ENCODE results near the gene YKT6.
A peak's percentile ranks its signal among the peaks of the same experiment; 100 is the strongest.
"Not testable (repeated sequence)": the region's sequence is repeated elsewhere in the genome, so short reads cannot be mapped to it uniquely, and the experiment has no call there.

Gene YKT6

DNA sequence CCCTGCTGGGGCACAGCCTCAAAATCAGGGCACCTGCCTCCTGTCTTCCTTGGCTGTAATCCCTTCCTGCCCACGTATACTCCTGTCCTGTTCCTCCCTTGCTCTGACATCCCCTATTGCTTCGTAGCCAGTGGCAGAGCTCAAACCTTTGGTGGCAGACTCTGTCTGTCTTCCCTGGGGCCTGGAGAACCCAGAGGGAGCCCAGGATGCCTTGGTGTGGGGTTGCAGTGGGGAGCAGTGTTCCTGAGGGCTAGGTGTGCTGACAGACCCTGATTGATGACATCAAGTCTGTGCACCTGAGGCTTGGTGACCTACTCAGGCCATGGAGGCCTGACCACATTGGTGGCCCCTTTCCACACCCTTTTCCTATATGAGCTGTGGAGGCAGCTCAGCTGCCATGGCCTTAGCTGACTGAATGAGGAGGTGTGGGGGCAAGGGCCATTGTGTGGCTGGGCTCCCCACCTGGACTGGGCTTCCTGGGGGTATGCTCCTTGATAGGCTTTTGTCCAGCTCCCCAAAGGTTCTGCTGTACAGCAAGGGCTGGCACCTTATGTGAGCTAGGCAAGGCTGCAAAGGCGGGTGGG, 6.1 kb upstream of the YKT6 start:
- DNase-seq (ENCODE audit: low read depth): no peak
- no peak overlapping the region for H3K4me3 ChIP-seq (ENCODE audit: low read length)
- TF ChIP-seq, protein P1, sequence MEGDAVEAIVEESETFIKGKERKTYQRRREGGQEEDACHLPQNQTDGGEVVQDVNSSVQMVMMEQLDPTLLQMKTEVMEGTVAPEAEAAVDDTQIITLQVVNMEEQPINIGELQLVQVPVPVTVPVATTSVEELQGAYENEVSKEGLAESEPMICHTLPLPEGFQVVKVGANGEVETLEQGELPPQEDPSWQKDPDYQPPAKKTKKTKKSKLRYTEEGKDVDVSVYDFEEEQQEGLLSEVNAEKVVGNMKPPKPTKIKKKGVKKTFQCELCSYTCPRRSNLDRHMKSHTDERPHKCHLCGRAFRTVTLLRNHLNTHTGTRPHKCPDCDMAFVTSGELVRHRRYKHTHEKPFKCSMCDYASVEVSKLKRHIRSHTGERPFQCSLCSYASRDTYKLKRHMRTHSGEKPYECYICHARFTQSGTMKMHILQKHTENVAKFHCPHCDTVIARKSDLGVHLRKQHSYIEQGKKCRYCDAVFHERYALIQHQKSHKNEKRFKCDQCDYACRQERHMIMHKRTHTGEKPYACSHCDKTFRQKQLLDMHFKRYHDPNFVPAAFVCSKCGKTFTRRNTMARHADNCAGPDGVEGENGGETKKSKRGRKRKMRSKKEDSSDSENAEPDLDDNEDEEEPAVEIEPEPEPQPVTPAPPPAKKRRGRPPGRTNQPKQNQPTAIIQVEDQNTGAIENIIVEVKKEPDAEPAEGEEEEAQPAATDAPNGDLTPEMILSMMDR (IDR thresholded peaks at IDR 0.05; ENCODE audit: insufficient read depth, low read depth, low read length, missing control alignments): no peak

DNA sequence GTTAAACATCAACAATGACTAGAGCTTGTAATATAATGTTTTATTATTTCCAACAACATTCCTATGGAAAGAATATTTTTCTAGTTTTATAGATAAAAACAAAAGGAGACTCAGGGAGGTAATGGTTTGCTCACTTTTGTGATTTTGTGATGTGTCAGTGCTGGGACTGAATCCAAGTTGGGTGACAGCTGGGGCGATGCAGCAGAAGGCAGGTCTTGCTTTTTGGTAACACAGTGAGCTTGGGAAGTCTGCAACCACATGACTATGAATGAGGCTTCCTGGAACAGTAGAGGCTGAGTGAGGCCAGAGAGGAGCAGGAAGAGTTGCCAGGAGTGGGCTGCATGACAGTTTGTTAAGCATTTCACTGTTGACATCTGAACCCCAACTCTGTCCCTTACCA, 4.9 kb upstream of the YKT6 start:
- TF ChIP-seq, protein P1 (IDR thresholded peaks at IDR 0.05; ENCODE audit: insufficient read depth, low read depth, low read length, missing control alignments): no peak
- peak; percentile 29 for DNase-seq (ENCODE audit: low read depth)
- no peak overlapping the region for H3K4me3 ChIP-seq (ENCODE audit: low read length)

DNA sequence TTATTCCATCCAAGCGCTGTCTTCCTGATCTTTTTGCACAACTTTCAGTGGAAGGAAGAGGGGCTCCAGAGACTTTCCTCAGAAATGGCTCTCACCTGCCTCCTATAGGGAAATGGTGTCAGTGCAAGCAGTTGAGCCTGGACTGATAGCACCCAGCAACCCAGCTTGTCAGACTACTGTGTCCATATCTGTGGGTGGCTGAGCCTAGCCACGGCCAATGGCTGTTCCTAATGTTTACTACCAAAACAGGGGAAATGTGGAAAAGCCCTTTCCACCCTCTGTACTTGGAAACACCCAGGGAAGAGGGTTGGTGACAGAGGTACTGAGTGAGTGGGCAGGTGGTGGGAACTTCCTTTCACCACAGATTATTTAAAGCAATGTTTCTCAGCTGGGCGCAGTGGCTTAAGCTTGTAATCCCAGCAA, 4.3 kb upstream of the YKT6 start:
- TF ChIP-seq, protein P1 (IDR thresholded peaks at IDR 0.05; ENCODE audit: insufficient read depth, low read depth, low read length, missing control alignments): peak; percentile 64
- no peak overlapping the region for H3K4me3 ChIP-seq (ENCODE audit: low read length)
- peak; percentile 58 for DNase-seq (ENCODE audit: low read depth)

DNA sequence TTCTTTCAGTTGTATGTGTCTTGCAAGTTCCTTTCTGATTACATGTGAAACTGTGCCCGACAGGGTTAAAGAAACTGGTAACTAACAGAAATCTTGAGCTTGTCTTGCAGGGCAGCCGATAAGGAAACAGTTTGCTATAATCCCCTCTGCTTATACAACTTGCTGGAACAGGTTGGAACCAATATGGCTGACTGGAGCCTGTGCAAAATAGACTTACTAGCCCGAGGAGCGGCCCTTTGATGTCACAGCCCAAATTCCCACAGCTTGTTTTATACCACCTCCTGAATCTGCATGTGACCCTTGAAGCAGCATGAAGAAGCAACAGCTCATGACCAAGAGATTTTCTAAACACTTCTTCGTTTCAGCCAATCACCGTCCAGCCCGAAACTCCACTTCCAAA, 3.3 kb upstream of the YKT6 start:
- no peak for DNase-seq (ENCODE audit: low read depth)
- H3K4me3 ChIP-seq (ENCODE audit: low read length): no peak overlapping the region
- TF ChIP-seq, protein P1 (IDR thresholded peaks at IDR 0.05; ENCODE audit: insufficient read depth, low read depth, low read length, missing control alignments): no peak

DNA sequence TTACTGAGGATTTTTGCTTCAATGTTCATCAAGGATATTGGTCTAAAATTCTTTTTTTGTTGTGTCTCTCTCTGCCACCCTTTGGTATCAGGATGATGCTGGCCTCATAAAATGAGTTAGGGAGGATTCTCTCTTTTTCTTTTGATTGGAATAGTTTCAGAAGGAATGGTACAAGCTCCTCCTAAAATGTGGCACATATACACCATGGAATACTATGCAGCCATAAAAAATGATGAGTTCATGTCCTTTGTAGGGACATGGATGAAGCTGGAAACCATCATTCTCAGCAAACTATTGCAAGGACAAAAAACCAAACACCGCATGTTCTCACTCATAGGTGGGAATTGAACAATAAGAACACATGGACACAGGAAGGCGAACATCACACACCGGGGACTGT, 615 bp upstream of the YKT6 start:
- H3K4me3 ChIP-seq (ENCODE audit: low read length); DNase-seq (ENCODE audit: low read depth): not testable (repeated sequence)

DNA sequence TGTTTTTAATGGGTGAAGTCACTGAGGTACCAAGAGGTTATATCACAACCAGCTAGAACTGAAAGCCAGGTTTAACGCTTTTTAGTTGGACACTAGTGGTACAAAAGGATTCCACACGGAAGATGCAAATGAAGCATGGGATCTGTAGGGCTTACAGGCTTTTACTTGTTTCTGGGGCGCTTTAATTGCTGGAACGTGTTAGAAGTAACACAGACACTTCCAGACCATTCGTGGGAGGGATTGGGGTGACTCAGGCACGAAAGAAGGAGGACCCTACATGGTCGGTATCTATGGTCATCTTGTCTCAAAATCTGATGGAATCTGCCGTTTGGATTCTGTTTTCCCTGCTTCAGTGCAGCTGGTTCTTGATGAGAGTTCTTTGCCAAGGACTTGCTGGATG, 1.0 kb downstream of the YKT6 start:
- peak; percentile 52 for DNase-seq (ENCODE audit: low read depth)
- TF ChIP-seq, protein P1 (IDR thresholded peaks at IDR 0.05; ENCODE audit: insufficient read depth, low read depth, low read length, missing control alignments): no peak
- peak overlapping the region; percentile 63 for H3K4me3 ChIP-seq (ENCODE audit: low read length)

DNA sequence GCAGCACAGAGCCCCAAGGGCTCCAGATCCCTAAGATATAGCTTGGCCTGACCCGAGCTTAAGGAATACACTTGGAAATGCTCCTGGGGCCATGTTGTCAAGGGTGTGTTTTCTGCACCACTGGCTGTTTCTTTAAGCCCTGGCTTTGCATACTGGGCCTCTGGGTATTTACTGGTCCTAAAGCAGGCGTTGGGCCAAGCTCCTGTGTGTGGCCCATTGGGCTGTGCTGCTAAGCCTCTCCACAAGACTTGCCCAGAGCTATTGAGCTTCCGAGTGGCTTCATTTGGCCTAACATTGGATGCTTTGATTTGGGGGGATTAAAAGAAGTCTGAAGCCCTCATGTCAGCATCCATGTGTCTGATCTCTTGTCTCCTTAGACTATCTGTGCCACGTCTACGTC, 5.2 kb downstream of the YKT6 start:
- no peak for DNase-seq (ENCODE audit: low read depth)
- H3K4me3 ChIP-seq (ENCODE audit: low read length): no peak overlapping the region
- TF ChIP-seq, protein P1 (IDR thresholded peaks at IDR 0.05; ENCODE audit: insufficient read depth, low read depth, low read length, missing control alignments): no peak
